HepG2 (cell line): ENCODE measurements around the gene SLFN12. TPM values are rescaled to one million over a fixed set of nuclear protein-coding genes. Genes with fewer than 3 reads are reported as not detected.

ENCODE experiments used
- polyA plus RNA-seq, 8 experiments: library from polyadenylated mRNA; depleted of rRNA in 3 of 8; stranded (reverse) in 7 of 8; unstranded in 1 of 8; fragments of >200 nt; fragmentation: Illumina TruSeq in 4 of 8; extraction: Trizol in 4 of 8; gene quantifications; 2 replicates each; pipeline versions ENCODE4 v1.2.1 to v1.2.3, GENCODE V29; 2011 to 2016; ENCODE audit warnings: low read depth in 4 of 8, missing spikeins in 1 of 8, mixed read lengths in 1 of 8; ENCODE audit not compliant: insufficient read depth in 1 of 8
- small RNA-seq, 3 experiments: library from RNA; depleted of rRNA; stranded (forward); fragments of <200 nt; gene quantifications; one replicate each; pipeline ENCODE3, GENCODE V24; 2012; ENCODE audit warnings: low read depth in 2 of 3, low replicate concordance in 1 of 3; ENCODE audit not compliant: insufficient read length in 3 of 3, insufficient read depth in 2 of 3
- total RNA-seq, 5 experiments: library from RNA; depleted of rRNA; stranded (reverse); fragments of >200 nt; fragmentation: Illumina TruSeq; extraction: Trizol; gene quantifications; 2 replicates each; pipeline ENCODE4 v1.2.3, GENCODE V29; 2016; ENCODE audit warnings: low read depth in 1 of 5

Gene SLFN12
- total and polyA plus RNA-seq, 2 of the 13 experiments (the other 11 are each of a cell fraction or from before 2014, with no cell fraction given): 0.13 TPM; not detected in 1

Small RNA genes lying within 50 kb of the gene (small RNA-seq; reads per million reads assigned to genes)
- gene AC060766.3 (0 reads per million in 3 experiments), gene AC060766.5 (0 reads per million in 3 experiments)

Other genes with a start within 250 kb of the SLFN12 start
- not detected in 2 replicates for gene SLC35G3, start 238.1 kb downstream of the SLFN12 start, total RNA-seq (2016; rRNA removed; fragmentation: Illumina TruSeq; extraction: Trizol)
- not detected in 2 replicates for gene SLC35G3, start 238.1 kb downstream of the SLFN12 start, polyA plus RNA-seq (2011; rRNA removed)
- gene SLFN5, start 189.4 kb downstream of the SLFN12 start, total RNA-seq (2016; rRNA removed; fragmentation: Illumina TruSeq; extraction: Trizol): 0.35 and 0.70 TPM in 2 replicates
- gene SLFN5, start 189.4 kb downstream of the SLFN12 start, polyA plus RNA-seq (2011; rRNA removed): 0.22 and 0.25 TPM in 2 replicates
- gene SLFN11, start 58.9 kb downstream of the SLFN12 start, total RNA-seq (2016; rRNA removed; fragmentation: Illumina TruSeq; extraction: Trizol): not detected in 2 replicates
- gene SLFN11, start 58.9 kb downstream of the SLFN12 start, polyA plus RNA-seq (2011; rRNA removed): not detected in 2 replicates
- 0.18 TPM in 1 of 2 replicates, not detected in the other for gene SLFN13, start 16.3 kb upstream of the SLFN12 start, total RNA-seq (2016; rRNA removed; fragmentation: Illumina TruSeq; extraction: Trizol)
- gene SLFN13, start 16.3 kb upstream of the SLFN12 start, polyA plus RNA-seq (2011; rRNA removed): not detected in 2 replicates
- not detected in 2 replicates for gene SLFN12L, start 105.2 kb upstream of the SLFN12 start, total RNA-seq (2016; rRNA removed; fragmentation: Illumina TruSeq; extraction: Trizol)
- not detected in 2 replicates for gene SLFN12L, start 105.2 kb upstream of the SLFN12 start, polyA plus RNA-seq (2011; rRNA removed)
- not detected in 2 replicates for gene SLFN14, start 128.3 kb upstream of the SLFN12 start, total RNA-seq (2016; rRNA removed; fragmentation: Illumina TruSeq; extraction: Trizol)
- gene SLFN14, start 128.3 kb upstream of the SLFN12 start, polyA plus RNA-seq (2011; rRNA removed): not detected in 2 replicates
- gene PEX12, start 146.1 kb upstream of the SLFN12 start, total RNA-seq (2016; rRNA removed; fragmentation: Illumina TruSeq; extraction: Trizol): 4.3 and 5.1 TPM in 2 replicates
- 10.5 and 11.9 TPM in 2 replicates for gene PEX12, start 146.1 kb upstream of the SLFN12 start, polyA plus RNA-seq (2011; rRNA removed)
- gene AP2B1, start 154.8 kb upstream of the SLFN12 start, total RNA-seq (2016; rRNA removed; fragmentation: Illumina TruSeq; extraction: Trizol): 23.8 and 58.4 TPM in 2 replicates
- 67.4 and 71.3 TPM in 2 replicates for gene AP2B1, start 154.8 kb upstream of the SLFN12 start, polyA plus RNA-seq (2011; rRNA removed)